DND-41 (cell line): Measurements from ENCODE around the gene LCE3B.
"Not testable (repeated sequence)": the region's sequence is repeated elsewhere in the genome, so short reads cannot be mapped to it uniquely, and the experiment has no call there.

Experiments
- ATAC-seq: fragments of 200-7000 bp; cut with Tn5 transposase; 3 replicates; pipeline ENCODE4 v1.9.1; 2021; ENCODE audit warnings: low read depth; ENCODE audit not compliant: insufficient read depth
- DNase-seq: peaks from one replicate; pipeline ENCODE4 v3.0.0-alpha.2; 2020
- H2AFZ ChIP-seq: 2 replicates; pipeline ENCODE4 v1.6.0; 2012; ENCODE audit warnings: low read depth, low read length
- H3K27ac ChIP-seq: 2 replicates; pipeline ENCODE4 v1.5.1; 2012; ENCODE audit warnings: low read length, inconsistent platforms
- H3K27me3 ChIP-seq: fragments of 200-600 bp; sonication (generic); 2 replicates; pipeline ENCODE4 v1.6.0; 2012; ENCODE audit warnings: low read length, mild to moderate bottlenecking, inconsistent platforms; ENCODE audit not compliant: insufficient read depth, poor library complexity
- H3K36me3 ChIP-seq: 2 replicates; pipeline ENCODE4 v1.5.1; 2012; ENCODE audit warnings: low read length, inconsistent platforms; ENCODE audit not compliant: insufficient read depth
- H3K4me1 ChIP-seq: 2 replicates; pipeline ENCODE4 v1.5.1; 2012; ENCODE audit warnings: mild to moderate bottlenecking, low read length; ENCODE audit not compliant: insufficient read depth
- H3K4me2 ChIP-seq: 2 replicates; pipeline ENCODE4 v1.6.0; 2012; ENCODE audit warnings: mild to moderate bottlenecking, moderate library complexity, low read length, inconsistent platforms; ENCODE audit not compliant: insufficient read depth
- H3K4me3 ChIP-seq, 2 experiments: fragments of 200-600 bp in 1 of 2; shearing (Covaris generic) in 1 of 2; 2 replicates each; pipeline ENCODE4 v1.5.1; 2012 to 2016; ENCODE audit warnings: inconsistent platforms in 2 of 2, low read length in 2 of 2, mild to moderate bottlenecking in 2 of 2, low read depth in 1 of 2, moderate library complexity in 1 of 2
- H3K79me2 ChIP-seq: 2 replicates; pipeline ENCODE4 v1.6.0; 2012; ENCODE audit warnings: low read length, inconsistent platforms; ENCODE audit not compliant: insufficient read depth
- H3K9ac ChIP-seq: 2 replicates; pipeline ENCODE4 v1.6.0; 2012; ENCODE audit warnings: low read depth, mild to moderate bottlenecking, inconsistent platforms, low read length, moderate library complexity
- H3K9me3 ChIP-seq: 2 replicates; pipeline ENCODE4 v1.5.1; 2012; ENCODE audit warnings: low read length, moderate library complexity, mild to moderate bottlenecking, inconsistent platforms; ENCODE audit not compliant: insufficient read depth, severe bottlenecking
- H4K20me1 ChIP-seq: 2 replicates; pipeline ENCODE4 v1.6.0; 2012; ENCODE audit warnings: low read length; ENCODE audit not compliant: insufficient read depth
- EZH2 ChIP-seq: IDR thresholded peaks from 3 replicates; pipeline ENCODE4 v1.6.1; 2012; ENCODE audit warnings: borderline replicate concordance, low read depth, mild to moderate bottlenecking, moderate library complexity, low read length, inconsistent platforms; ENCODE audit not compliant: severe bottlenecking
- TF ChIP-seq, protein P1 (sequence below): IDR thresholded peaks from 2 replicates; pipeline ENCODE4 v1.5.1; 2012; ENCODE audit warnings: borderline replicate concordance, low read length, moderate library complexity, mild to moderate bottlenecking; ENCODE audit not compliant: poor library complexity, severe bottlenecking; ENCODE audit errors: extremely low read depth

The LCE3B gene

DNA sequence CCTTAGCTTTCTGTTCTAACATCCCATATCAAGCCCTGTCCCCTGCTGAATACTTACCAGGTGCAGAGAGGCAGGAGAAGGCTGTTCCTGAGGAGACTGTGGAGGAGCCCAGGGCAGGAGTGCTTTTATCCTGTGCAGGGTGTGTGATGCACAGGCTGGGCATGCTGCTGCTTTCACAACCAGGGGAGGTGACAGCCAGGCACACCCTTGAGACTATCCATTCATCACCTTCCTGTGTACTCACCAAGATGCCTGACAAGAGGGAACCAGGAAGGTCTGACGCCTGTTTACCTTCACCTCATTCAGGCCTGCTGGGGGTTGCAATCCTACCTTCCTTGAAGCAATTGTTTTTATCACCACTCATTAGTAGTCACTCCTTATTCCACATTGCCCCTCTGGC lies 46.9 kb upstream of the LCE3B start, which contains the start of gene LCE3E:
Gene LCE3E (minus strand): TSS at position 100 of the 400 bp plus-strand sequence. CDS start 572 bp downstream, outside the sequence.
- Histone ChIP-seq H4K20me1 (no peaks in the 10 kb centered on the region), H3K27ac (no peak within 1 kb of the TSS), H3K9ac (no peak within 1 kb of the TSS), H3K9me3 (no peaks in the 10 kb centered on the region), H3K4me3 (no peak within 1 kb of the TSS), H3K4me2 (no peak within 1 kb of the TSS), H3K36me3 (no peaks in the 10 kb centered on the region), H3K27me3 (no peaks in the 10 kb centered on the region), H3K79me2 (no peaks in the 10 kb centered on the region), H2AFZ (no peak within 1 kb of the TSS), H3K4me1 (no peaks in the 10 kb centered on the region)
- ATAC-seq (no peak), DNase-seq (no peak)
- TF ChIP-seq EZH2, result no peak
- TF ChIP-seq, protein P1, sequence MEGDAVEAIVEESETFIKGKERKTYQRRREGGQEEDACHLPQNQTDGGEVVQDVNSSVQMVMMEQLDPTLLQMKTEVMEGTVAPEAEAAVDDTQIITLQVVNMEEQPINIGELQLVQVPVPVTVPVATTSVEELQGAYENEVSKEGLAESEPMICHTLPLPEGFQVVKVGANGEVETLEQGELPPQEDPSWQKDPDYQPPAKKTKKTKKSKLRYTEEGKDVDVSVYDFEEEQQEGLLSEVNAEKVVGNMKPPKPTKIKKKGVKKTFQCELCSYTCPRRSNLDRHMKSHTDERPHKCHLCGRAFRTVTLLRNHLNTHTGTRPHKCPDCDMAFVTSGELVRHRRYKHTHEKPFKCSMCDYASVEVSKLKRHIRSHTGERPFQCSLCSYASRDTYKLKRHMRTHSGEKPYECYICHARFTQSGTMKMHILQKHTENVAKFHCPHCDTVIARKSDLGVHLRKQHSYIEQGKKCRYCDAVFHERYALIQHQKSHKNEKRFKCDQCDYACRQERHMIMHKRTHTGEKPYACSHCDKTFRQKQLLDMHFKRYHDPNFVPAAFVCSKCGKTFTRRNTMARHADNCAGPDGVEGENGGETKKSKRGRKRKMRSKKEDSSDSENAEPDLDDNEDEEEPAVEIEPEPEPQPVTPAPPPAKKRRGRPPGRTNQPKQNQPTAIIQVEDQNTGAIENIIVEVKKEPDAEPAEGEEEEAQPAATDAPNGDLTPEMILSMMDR, result no peak

DNA sequence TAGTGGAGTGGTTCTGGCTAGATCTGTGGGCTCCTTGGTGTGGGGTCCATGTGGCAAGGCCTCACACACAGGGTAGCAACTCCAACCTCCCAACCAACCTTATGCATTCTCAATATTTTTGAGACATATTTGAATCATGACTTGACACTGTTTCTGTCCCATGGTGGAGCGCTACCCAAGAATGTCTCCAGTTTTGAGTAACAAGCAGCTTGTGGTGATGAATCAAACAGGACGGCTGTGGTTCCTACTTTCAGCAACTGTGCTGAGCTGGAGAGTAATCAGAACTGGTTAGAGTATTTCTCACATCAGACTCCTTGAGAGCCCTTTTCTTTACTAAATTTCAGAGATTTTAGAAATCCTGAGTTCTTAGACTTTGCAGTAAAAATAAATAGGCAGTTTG lies 36.4 kb upstream of the LCE3B start:
- H3K9ac ChIP-seq, result no peak overlapping the region
- TF ChIP-seq, protein P1, result no peak
- no peak for TF ChIP-seq EZH2
- DNase-seq, result no peak
- no peak overlapping the region for H3K27ac ChIP-seq
- no peak overlapping the region for H3K4me2 ChIP-seq
- H3K36me3 ChIP-seq, result no peaks in the 10 kb centered on the region
- H2AFZ ChIP-seq, result no peak overlapping the region
- no peak overlapping the region for H3K4me3 ChIP-seq
- peaks cover 9% of the 10 kb centered on the region for H3K27me3 ChIP-seq
- H3K9me3 ChIP-seq, result no peaks in the 10 kb centered on the region
- no peaks in the 10 kb centered on the region for H3K79me2 ChIP-seq
- no peak for ATAC-seq
- H4K20me1 ChIP-seq, result no peaks in the 10 kb centered on the region
- no peaks in the 10 kb centered on the region for H3K4me1 ChIP-seq

DNA sequence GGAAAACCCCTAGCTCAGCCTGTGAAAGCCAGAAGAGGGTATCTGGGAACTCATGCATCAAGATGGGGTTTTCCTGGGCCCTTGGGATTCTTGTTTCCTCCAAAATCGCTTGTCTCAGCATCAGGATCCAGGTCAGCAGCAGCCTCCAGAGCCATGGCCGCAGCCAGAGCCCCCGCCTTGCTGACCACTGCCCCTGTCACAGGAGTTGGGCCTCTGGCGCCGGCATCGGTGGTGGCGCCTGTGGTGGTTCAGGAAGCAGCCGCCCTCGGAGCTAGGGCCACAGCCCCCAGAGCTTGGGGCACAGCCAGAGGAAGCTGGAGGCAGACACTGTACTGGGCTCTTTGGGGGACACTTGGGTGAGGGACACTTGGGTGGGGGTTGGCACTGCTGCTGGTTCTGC lies 34.1 kb upstream of the LCE3B start:
- H3K79me2 ChIP-seq, H3K9ac ChIP-seq, H3K27me3 ChIP-seq, H3K4me2 ChIP-seq, H3K4me1 ChIP-seq, H3K27ac ChIP-seq, H3K9me3 ChIP-seq, H3K4me3 ChIP-seq, ATAC-seq, H2AFZ ChIP-seq, DNase-seq, H4K20me1 ChIP-seq, H3K36me3 ChIP-seq: not testable (repeated sequence)

DNA sequence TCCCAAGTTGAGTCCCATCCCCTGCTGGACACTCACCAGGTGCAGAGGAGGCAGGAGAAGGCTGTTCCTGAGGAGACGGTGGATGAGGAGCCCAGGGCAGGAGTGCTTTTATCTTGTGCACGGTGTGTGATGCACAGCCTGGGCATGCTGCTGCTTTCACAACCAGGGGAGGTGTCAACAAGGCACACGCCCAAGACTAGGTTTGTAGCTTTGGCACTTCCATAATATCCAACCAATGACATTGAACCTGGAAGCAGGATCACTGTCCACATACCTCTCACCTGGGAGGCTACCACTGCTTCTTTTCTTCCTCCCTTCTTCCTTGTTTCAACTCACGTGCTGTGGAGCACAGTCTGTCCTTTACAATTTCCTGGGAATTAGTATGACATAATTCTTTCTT lies 33.2 kb upstream of the LCE3B start, which contains the start of gene LCE3D:
Gene LCE3D (minus strand): TSS at position 84 of the 400 bp plus-strand sequence. CDS start 580 bp downstream, outside the sequence.
- Histone ChIP-seq H3K36me3 (no peaks in the 10 kb centered on the region), H3K4me3 (no peak within 1 kb of the TSS), H3K27ac (no peak within 1 kb of the TSS), H3K27me3 (peaks cover 9% of the 10 kb centered on the region), H3K9me3 (no peaks in the 10 kb centered on the region), H3K4me1 (no peaks in the 10 kb centered on the region), H3K4me2 (no peak within 1 kb of the TSS), H3K79me2 (no peaks in the 10 kb centered on the region), H4K20me1 (no peaks in the 10 kb centered on the region), H3K9ac (no peak within 1 kb of the TSS), H2AFZ (no peak within 1 kb of the TSS)
- ATAC-seq (no peak), DNase-seq (no peak)
- TF ChIP-seq, protein P1, result no peak
- TF ChIP-seq EZH2, result no peak
